ENCODE measurements around the gene KLHL22.
A peak's percentile ranks its signal among the peaks of the same experiment; 100 is the strongest.

KLHL22 gene

DNA sequence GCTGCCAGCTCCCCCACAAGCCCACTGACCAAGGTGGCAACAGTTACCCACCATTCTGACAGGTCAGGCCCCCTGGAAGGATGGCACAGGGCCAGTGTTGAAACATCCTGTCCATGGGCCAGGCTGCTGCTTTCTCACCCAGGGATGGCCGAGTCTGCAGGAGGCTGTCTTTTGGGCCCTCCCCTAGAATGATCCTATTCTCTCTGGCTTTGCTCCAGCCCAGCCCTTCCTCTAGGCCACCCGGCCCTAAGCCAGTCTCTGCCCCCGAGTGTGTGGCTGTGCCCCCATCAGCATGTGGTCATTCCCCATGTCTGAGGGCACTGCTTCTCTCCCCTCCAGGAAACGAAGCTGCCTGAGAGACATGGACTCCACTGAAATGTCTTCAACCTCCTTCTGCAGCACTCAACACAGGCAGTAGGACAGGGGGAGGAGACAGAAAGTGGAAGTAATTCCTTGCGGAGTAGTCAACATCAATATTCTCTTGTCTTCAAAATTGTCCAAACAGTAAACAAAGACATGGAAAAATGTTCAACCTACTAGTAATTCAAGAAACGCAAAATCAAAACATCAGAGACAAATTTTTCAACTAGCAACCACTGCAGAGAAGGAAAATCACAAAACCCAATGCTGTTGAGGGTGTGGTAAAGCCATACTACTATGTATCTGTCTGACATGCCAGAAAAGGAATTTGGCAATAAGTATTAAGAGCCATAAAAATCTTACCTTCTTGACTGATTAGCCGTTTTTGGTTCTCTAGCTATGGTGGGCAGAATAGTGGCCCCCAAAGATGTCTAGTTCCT, 52.9 kb downstream of the KLHL22 start:
- DNase-seq, result no peak

DNA sequence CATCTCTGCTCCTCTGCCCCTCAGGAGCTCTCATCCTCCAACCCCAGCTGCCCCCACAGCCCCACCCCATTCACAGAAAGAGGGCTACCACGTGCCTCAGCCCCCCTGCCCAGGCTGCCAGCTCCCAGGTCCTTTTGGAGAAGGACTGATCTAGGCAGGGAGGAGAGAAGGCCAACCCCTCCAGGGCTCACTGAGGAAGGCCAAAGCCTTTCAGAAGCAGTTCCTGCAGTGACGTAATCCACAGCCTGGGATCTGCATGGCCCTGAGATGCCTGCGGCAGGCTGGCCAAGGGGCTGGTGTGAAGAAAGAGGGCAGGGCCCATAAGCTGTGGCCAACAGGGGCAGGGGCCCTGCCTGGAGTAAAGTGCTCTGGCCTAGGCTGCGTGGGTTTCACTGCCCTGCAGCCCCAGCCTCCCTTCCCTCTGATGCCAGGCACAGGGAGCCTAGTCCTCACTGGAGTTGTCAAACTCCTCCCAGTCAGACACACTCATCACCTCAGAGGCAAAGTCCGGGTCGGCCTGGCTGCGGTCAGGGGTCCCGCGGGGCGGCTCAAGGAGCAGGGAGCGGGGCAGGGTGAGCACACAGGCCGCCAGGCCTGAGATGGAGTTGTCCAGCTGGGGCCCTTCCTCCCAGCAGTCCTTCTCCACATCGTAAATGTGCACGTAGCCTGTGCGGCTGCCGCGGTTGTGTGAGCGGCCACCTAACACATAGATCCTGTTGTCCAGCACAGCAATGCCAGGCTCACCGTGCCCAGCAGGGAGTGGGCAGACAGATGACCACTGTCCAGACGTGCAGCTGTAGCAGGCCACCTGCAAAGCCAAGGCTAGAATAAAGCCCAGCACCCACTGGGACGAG, 53.7 kb downstream of the KLHL22 start:
- no peak for DNase-seq

DNA sequence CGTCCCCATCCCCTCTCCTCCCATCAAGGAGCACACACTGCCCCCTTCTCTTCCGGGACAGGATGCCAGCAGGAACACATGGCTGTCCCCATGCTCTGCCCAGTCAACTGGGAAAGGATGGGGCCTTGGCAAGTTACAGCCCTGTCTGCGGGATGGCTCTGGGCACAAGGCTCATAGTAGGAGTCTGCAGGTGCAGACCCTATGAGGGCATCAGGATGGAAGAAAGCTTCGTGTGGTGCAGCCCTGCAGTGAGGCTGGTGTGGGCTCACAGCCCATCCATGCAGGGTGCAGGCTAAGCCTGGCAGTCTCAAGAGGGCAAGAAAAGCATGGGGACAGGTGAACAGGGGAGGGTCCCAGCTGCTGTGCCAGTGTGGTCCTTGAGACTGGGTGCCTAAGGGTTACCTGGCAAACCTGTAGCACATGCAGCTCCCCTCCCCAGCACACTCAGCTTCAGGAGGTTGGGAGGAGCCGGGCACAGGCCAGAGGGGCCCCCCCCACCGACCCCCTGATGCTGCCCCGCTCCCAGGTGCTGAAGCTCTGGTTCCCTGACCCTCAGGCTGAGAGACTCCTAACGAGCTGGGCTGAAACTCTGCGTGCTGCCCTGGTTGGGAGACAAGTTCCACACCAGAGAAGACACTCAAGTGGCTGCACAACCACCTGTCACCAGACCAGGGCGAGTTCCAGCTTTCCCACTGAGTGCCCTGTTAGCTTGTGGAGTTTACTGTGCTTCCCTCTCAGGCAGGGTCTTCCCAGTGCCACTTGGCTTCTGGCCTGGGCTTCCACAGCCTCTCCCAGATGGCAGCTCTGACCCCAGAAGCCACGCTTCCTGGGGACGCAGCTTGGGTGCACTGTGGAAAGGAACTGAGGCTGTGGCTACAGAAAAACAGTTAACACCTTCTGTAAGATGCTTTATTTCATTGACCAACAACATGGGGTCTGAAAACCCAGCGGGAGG, 54.7 kb downstream of the KLHL22 start:
- DNase-seq, result no peak

DNA sequence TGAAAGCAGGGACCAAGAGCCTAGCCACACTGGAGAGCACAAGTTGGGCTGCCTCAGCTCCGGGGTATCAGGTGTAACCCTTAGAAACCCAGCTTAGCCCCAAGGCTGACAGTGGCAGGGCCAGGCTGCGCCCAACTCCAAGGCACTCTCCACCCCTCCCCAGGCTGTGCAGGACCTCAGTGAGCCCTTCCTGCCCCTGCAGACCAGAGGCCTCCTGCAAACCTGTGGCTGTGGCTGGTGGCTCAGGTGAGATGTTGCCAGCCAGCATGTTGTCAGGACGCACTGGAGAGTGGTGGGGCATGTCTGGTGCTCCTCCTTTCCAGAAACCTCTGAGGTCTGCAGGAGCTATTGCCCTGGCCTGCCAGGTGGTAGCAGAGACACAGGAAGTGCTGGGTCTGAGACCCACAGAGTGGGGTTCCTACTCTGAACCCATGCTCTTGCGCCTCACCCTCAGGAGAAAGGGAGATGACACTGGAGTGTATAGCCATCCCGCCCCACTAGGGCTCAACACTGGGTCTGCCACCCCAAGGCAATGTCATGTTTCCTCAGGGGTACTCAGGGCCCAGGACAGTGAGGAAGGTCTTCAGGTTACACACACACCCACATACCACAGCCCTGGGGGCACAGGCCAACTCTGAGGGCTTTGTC, 55.5 kb downstream of the KLHL22 start:
- DNase-seq, result no peak

DNA sequence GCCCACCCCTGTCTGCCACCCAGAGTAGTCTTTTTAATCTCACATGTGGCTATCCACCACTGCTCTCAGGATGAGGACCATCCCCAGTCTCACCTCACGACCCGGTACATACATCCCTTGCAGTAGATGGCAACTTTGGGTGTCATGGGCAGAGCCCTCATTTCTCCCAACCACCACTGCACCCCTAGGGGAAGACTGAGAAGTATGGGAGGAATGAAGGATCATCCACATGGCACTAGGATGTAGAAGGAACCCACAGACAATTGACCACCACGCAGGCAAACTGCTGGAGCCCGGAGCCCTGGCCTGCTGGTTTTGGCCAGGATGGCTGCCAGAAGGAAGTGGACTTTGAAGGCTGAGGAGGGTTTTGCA, 56.1 kb downstream of the KLHL22 start:
- DNase-seq, result no peak

DNA sequence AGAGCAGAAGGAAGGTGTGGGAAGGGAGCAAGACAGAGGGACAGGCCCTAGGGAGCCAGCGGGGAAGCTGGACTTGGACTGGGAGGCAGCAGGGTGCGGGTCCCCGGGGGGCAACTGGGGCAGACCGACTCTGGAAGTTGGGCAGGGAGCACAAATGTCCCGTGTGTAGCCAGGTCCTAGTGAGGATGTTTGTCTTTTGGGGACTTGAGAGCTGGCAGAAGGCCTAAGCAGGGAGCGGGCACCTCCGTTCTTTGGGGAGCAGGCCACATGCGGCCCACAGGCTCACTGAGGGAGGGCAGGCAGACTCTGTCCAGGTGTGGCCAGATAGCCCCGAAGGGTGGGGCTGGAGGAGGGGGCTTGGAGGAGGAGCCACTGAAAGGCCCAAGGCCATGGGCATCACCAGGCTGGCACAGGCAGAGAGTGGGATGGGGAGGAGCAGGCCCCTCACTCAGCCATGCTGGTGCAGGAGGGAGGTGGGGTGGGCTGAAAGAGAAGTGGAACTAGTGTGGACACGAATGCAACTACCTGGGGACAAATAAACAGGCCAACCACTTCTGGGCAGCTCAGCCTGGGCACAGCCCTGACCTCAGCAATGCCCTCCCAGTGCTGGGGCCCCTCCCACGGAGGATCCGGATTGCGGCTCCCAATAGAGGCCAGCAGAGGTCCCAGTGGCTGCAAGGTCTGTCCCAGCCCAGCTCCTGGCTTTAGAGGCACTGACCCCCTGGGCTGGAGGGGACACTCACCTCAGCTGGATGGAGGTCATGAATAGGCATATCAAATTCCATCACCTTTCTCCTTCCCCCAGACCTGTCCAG, 56.7 kb downstream of the KLHL22 start:
- peak in 1 of 2 experiments; percentile 20 for DNase-seq

DNA sequence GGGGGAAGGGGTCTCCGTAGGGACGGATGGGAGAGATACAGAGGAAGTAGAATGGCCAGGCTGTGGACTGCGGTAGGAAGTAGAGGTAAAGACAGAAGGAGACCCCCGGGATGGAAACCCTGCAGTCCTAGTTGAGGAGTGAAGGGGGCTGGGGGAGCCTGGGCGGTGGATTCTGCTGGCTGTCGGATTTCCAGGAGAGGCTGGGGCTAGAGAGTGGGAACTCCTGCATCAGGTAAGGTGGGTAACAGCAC, 57.2 kb downstream of the KLHL22 start:
- DNase-seq, result no peak

DNA sequence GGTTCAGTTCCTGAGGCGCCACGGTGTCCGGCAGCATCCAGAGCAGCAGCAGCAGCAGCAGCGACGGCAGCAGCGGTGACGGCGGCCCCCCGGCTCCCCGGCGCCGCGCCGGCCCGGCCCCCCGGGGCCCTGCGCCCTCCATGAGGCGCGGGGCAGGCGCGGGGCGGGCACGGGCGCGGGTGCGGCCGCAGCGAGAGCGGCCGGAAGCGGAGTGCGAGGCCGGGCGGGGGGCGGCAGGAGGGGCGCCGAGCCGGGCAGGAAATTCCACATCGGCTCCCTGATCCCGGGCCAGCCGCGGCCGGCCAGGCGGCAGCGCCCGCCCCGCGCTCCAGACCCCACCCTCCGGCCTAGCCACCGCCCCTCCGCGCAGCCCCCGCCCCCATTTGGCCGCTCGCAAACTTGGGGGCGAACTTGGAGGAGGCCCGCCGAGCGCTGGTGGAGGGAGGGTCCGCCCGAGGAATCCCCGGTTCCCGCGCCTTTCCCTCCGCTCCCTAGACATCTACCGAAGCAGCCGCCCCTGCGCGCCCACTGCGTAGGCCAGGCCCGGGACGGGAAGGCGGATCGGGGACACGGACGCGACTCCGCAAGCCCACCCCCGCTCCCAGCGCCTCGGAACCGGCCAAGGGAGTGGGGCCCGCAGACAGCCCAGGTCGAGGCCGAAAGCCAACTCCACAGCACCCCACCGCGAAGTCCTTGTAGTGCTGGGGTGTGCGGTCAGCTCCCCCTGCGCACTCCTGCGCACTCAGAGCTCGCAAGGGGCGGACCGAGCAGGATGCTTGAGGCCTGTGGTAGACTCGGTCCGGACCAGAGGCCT, 57.8 kb downstream of the KLHL22 start, which contains the start of gene SCARF2:
SCARF2 (minus strand) TSS at position 213 of the 814 bp plus-strand sequence; CDS start at position 142, 71 bp downstream.
- no peak for DNase-seq

DNA sequence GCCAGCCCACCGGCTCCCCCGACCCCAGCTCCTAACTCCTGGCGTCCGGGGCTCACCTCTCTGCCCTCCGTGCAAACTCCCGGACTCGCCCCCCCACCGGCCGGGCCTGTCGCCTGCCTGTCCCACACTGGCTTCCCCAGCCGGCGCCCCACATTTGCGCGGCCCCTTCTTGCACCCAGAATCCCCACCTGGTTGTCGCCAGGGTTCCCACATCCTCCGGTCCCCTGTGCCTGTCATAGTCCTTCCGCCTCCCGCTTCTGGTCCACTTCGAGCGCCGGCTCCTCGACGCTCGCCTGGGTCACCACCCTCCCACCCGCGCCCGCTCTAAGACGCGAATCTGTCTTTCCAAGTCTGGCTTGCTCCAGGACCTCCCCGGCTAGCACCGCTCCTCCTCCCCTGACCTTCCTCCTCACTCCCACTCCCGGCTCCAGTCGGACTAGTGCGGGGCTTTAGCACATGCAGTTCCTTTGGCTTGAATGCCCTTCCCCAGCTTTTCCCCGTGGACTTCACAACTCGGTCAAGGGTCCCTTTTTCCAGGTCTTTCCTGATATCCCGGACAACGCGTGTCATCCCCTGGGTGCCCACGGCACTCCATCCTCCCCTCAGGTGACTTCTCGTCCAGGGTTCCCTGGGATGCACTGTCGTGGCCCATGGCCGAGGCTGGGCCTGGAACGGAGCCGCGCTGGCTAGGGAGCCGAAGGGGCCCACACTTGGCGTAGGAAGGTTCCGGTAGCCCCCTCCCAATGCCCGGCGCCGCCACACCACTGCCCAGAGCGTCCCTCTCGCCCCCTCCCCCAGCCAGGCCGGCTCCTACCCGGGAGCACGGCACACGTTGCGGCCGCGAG, 58.6 kb downstream of the KLHL22 start:
- DNase-seq, result no peak

DNA sequence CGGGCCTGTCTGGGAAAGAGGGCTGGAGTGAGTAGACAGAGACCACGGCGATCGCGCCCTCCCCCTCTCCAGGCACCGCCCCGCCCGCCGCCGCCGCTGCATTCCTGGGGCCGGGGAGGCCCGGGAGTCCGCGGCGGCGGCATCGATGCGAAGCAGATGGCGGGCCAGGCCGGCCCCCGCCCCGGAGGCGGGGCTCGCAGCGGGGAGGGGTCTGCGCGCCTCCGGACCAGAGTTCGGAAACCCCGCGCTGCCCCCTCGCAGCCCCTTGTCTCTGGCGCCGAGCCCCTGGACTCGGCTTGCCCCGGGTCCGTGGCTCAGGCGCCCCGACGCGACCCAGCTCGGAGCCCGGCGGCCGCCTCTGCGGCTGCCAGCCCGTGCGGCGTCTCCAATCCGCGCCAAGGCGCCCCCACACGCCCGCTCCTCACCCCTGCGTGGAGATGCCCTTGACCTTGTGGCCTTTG, 59.3 kb downstream of the KLHL22 start:
- no peak for DNase-seq

DNA sequence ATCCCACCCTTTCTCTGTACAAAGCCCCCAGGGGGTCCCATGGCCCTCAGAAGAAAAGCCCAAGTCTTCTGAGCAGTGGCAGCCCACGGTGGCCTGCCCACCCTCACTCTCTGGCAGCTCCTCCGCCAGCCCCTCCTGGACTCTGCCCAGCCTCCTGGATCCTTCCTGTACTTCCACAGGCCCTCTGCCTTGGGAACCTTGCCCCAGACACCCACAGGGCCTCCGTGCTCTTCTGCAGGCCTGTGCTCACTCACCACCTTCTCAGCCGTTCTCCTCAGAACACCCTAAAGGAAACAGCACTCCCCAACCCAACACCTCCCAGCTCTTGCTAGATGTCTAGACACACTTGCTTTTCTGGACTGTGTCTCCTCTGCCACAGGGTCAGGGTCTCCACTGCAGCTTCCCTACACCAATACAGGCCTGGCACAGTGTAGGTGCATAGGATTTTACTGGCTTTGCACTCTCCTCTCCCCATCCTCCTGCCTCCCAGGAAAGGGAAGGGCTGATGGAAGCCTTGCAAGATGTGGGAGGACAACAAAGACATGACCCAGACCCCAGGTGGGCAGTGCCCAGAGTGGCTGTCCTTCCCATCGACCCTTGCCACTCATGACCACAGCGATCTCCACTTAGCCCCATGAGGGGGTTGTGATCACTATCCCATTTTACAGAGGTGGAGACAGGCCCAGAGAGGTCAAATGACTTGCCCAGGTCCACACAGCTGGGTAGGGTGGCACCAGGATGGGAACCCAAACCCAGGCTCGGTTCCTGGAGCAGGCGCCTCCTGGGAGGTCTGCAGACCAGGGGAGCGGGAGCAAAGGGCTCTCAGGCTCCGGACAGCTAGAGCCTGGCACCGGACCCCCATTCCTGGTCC, 59.9 kb downstream of the KLHL22 start:
- no peak for DNase-seq

DNA sequence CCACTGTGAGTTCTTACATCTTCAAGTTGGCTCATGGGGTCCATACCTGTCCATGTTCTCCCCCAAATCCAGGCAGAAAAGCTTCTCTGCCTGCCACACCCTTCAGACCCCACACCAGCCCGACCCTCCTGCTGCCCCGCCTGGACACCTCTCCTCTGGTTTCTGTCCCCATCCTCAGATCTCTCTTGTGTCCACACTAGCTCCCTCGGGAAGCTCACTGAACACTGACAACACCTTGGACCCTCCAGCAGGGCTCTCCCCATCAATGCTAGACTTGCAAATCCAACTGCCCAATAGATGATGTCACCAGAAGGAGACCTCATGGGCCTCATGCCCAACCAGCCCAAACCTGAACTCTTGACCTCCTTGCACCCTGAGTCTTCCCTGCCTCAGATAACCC, 60.8 kb downstream of the KLHL22 start:
- DNase-seq, result no peak

DNA sequence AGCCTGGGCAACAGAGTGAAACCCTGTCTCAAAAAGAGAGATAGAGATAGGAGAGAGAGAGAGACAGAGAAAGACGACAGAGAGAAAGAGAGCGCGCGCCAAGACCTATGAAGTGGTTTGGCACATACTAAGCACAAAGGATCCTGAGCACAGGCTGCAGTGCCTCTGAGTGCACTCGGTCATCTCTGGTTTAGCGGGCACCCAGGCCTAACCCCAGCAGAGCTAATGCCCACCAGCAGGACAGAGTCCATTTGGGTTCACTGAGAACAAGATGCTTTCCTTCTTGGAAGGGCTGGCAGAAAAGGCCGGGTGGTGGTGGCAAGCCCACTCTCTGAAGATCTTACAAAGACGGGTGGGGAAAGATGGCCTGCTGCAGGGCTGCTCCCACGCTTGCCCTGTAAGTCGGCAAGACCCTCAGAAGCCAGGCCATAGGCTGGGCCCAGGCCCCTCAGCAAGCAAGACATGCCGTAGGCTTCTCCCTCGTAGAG, 61.3 kb downstream of the KLHL22 start:
- DNase-seq, result no peak

DNA sequence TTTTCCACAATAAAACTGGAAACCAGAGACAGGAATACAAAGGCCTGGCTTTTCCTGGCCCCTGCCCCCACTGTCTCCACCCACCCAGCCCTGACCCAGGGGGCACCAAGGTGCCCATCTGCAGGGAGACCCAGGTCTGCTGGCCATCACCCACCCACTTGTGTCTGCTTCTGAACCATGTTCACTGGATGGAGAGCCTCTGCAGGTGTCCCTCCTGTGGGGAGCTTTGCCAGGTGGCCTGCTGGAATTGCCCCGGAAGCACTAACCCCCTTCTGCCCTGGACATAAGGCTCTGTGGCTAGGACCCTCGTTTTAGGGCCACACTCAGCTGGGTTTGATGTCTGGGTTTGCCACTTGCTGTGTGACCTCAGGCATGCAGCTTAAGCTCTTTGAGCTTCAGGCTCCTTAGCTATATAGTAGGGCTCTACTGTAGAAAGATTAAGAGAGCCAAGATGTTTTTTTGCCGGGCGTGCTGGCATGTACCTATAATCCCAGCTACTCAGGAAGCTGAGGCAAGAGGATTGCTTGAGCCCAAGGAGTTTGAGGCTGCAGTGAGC, 61.8 kb downstream of the KLHL22 start:
- DNase-seq, result no peak

DNA sequence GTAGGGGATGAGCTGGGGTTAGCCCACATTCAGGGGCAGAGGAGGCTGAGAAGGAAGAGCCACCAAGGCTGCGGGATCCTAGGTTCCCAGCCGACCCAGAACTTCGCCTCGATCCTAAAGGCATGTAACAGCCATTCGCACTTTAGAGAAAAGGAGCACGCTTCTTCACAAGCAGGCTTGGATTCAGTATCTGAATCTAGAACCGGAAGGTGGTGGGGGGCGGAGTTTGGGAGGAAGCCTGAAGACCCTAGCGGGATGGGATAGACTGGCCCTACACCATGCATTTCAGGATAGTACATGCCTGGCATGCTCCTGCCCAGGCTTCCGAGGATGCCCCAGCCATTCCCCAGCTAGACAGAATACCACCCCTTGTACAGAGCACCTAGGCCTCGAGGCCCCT, 62.4 kb downstream of the KLHL22 start:
- DNase-seq, result no peak

DNA sequence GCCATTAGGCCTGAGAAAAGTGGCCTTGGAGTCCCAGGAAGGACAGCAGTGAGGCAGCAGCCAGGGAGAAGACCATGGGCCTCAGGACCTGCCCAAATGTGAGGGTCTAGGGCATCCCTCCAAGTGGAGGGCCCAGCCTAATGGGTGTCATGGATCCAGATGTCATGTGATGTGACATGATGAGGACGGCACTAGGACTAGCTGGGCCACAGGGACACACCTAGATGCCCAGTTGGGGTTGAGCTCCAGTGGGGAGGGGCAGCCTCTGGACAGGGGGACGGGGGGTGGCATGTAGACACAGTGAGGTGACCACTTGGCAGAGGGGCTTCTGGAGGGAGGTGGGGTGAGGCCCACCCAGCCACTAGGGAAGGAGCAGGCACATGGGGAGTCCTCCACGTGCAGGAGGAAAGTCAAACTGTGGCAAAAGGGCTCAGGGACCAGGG, 63.3 kb downstream of the KLHL22 start:
- no peak for DNase-seq

DNA sequence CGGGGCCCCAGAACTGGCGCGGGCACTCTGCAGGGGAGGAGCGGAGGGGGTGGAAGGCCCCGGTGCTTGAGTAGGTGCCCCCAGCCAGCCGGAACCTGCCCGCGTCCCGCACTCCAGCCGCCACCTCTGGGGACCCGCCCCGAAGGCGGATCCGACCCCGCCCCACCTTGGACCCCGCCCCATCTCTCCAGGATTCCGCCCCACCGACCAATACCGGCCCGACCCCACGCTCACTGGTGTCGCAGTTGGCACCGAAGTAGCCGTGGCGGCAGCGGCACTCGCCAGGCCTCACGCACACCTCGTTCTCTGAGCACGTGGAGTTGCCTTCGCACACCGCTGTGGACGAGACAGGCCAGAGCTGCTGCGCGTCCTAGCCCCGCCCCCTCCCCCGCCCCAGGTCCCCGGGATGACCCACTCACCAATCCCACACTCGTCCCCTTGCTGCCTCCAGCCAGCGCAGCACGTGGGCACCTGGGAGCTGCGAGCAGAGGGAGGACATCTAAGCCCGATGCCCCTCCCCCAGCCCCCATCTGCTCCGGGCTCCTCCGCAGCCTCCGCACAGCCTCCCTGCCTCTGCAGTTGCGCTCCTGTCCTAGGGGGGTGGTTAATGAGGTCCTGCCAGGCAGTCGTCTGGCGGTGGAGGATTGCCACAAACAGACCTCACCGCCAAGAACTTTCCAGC, 63.9 kb downstream of the KLHL22 start:
- DNase-seq, result no peak
